ENCODE measurements around the gene NCOR2.

GRCh38 chr12:124549629-124550028 is 17.8 kb downstream of the NCOR2 start:
- no peak for TF ChIP-seq POLR2A (IDR thresholded peaks at IDR 0.05)
- TF ChIP-seq, protein P1, sequence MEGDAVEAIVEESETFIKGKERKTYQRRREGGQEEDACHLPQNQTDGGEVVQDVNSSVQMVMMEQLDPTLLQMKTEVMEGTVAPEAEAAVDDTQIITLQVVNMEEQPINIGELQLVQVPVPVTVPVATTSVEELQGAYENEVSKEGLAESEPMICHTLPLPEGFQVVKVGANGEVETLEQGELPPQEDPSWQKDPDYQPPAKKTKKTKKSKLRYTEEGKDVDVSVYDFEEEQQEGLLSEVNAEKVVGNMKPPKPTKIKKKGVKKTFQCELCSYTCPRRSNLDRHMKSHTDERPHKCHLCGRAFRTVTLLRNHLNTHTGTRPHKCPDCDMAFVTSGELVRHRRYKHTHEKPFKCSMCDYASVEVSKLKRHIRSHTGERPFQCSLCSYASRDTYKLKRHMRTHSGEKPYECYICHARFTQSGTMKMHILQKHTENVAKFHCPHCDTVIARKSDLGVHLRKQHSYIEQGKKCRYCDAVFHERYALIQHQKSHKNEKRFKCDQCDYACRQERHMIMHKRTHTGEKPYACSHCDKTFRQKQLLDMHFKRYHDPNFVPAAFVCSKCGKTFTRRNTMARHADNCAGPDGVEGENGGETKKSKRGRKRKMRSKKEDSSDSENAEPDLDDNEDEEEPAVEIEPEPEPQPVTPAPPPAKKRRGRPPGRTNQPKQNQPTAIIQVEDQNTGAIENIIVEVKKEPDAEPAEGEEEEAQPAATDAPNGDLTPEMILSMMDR (IDR thresholded peaks at IDR 0.05): no peak
